ENCODE data around the gene CAMKMT.

DNA sequence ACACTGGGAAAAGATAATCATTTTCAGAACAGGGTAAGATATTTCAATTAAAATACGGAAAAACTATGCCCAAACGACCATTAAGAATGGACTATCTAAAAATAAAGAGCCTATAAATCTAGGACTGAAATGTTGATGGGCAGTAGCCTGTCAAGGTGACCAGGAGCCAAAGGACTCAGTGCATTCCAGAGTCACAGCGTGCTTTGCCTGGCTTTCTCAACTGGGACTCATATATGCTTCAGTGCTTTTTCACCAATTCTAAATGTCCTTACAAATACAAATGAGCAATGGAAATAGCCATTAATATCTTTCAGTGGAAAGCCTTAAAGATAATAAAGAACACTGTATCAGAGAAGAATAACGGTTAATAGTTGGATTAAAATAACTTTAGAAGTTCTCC is 35.9 kb upstream of the CAMKMT start:
- no peak for TF ChIP-seq POLR2A (IDR thresholded peaks at IDR 0.05)
- TF ChIP-seq POLR2AphosphoS5 (IDR thresholded peaks at IDR 0.05) = no peak
